A673 (cell line): ENCODE data around the gene HAUS3. TPM values are rescaled to one million over a fixed set of nuclear protein-coding genes. Genes with fewer than 3 reads are reported as not detected.

Experiments used
- BruUV-seq: library from RNA; stranded (reverse); fragments of 400-500 nt; replicated peaks from 2 replicates; lab custom pipeline; 2021; lab: Mats Ljungman, UMichigan
- CTCF ChIA-PET: fragments of 300-600 bp; sonication (Branson Sonifier 250); formaldehyde crosslinking; loops from one replicate; lab custom pipeline; 2022; ENCODE audit warnings: antibody characterized with exemption; lab: Charles Lee
- POLR2A ChIA-PET: fragments of 300-600 bp; sonication (Branson Sonifier 250); formaldehyde crosslinking; loops from one replicate; lab custom pipeline; 2022; ENCODE audit warnings: antibody characterized with exemption; ENCODE audit not compliant: low non-redundant PET; lab: Charles Lee
- DNase-seq: peaks from one replicate; pipeline ENCODE4 v3.0.0-alpha.2; 2015; ENCODE audit warnings: low spot score
- H3K27ac ChIP-seq: fragments of 200-600 bp; sonication (generic); 2 replicates; pipeline ENCODE4 v1.5.1; 2016; ENCODE audit warnings: mixed run types, low read depth, mild to moderate bottlenecking, mixed read lengths, antibody characterized with exemption, low read length; ENCODE audit not compliant: poor library complexity, severe bottlenecking
- H3K27me3 ChIP-seq: fragments of 200-600 bp; sonication (generic); replicated peaks from 2 replicates; pipeline ENCODE4 v1.6.1; 2017; ENCODE audit warnings: mixed run types, low read depth, mild to moderate bottlenecking, mixed read lengths, antibody characterized with exemption, low read length; ENCODE audit not compliant: insufficient read depth, poor library complexity
- H3K36me3 ChIP-seq: fragments of 200-600 bp; sonication (generic); 2 replicates; pipeline ENCODE4 v1.6.1; 2016; ENCODE audit warnings: mixed run types, mild to moderate bottlenecking, mixed read lengths, antibody characterized with exemption, low read length; ENCODE audit not compliant: insufficient read depth, poor library complexity, severe bottlenecking
- H3K4me1 ChIP-seq: fragments of 200-600 bp; sonication (generic); 2 replicates; pipeline ENCODE4 v1.6.1; 2017; ENCODE audit warnings: mixed run types, mild to moderate bottlenecking, mixed read lengths, antibody characterized with exemption, low read length; ENCODE audit not compliant: insufficient read depth, poor library complexity, severe bottlenecking
- H3K4me3 ChIP-seq: fragments of 200-600 bp; sonication (generic); 2 replicates; pipeline ENCODE4 v1.5.1; 2016; ENCODE audit warnings: low read depth, mixed run types, mild to moderate bottlenecking, mixed read lengths, low read length; ENCODE audit not compliant: poor library complexity, severe bottlenecking
- H3K9me3 ChIP-seq: fragments of 200-600 bp; sonication (generic); 2 replicates; pipeline ENCODE4 v1.6.1; 2016; ENCODE audit warnings: mixed run types, low read depth, mild to moderate bottlenecking, mixed read lengths, antibody characterized with exemption, low read length; ENCODE audit not compliant: poor library complexity, severe bottlenecking
- EZH2 ChIP-seq: fragments of 200-600 bp; sonication (generic); IDR thresholded peaks from 2 replicates; pipeline ENCODE4 v1.6.1; 2017; ENCODE audit warnings: borderline replicate concordance, low read depth, mild to moderate bottlenecking, mixed read lengths, antibody characterized with exemption, low read length; ENCODE audit not compliant: poor library complexity, severe bottlenecking
- intact Hi-C: fragments of 100-400 bp; cut with micrococcal nuclease; formaldehyde crosslinking; loops from one replicate; pipeline ENCODE4 v1.10.0; 2022; ENCODE audit not compliant: unreplicated experiment
- total RNA-seq: library from RNA; stranded (reverse); gene quantifications from 2 replicates; pipeline ENCODE4 v1.2.3, GENCODE V29; 2021
- TF ChIP-seq, protein P1 (sequence below): fragments of 300-800, 200-600 bp; sonication (generic); conservative IDR thresholded peaks from 2 replicates; pipeline ENCODE4 v1.5.1; 2017; ENCODE audit warnings: low read depth, mild to moderate bottlenecking, antibody characterized with exemption, low read length, moderate library complexity, mixed read lengths

Gene HAUS3
- total RNA-seq, 1 experiment from 2014 or later: 27.7 TPM

DNA sequence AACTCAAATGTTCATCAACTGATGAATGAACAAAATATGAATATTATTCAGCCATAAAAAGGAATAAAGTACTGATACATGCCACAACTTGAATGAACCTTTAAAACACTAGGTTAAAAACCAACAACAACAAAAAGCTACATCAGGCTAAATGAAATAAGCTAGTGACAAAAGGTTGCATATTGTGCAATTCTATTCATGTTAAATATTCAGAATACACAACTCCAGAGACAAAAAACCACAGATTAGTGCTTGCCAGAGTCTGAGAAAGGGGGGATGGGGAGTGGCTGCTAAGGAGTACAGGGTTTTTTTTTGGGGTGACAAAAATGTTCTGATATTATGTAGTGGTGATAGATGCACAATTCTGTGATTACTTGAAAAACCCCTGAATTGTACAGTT, 58.5 kb downstream of the HAUS3 start:
- BruUV-seq: no TSS peak
- Histone ChIP-seq H3K9me3 (peaks cover 6% of the 10 kb centered on the region), H3K36me3 (no peaks in the 10 kb centered on the region), H3K4me1 (no peaks in the 10 kb centered on the region), H3K27me3 (no peaks in the 10 kb centered on the region), H3K4me3 (no peak overlapping the region), H3K27ac (no peak overlapping the region)
- no peak for DNase-seq
- POLR2A ChIA-PET: no interaction called here
- TF ChIP-seq EZH2: no peak
- TF ChIP-seq, protein P1, sequence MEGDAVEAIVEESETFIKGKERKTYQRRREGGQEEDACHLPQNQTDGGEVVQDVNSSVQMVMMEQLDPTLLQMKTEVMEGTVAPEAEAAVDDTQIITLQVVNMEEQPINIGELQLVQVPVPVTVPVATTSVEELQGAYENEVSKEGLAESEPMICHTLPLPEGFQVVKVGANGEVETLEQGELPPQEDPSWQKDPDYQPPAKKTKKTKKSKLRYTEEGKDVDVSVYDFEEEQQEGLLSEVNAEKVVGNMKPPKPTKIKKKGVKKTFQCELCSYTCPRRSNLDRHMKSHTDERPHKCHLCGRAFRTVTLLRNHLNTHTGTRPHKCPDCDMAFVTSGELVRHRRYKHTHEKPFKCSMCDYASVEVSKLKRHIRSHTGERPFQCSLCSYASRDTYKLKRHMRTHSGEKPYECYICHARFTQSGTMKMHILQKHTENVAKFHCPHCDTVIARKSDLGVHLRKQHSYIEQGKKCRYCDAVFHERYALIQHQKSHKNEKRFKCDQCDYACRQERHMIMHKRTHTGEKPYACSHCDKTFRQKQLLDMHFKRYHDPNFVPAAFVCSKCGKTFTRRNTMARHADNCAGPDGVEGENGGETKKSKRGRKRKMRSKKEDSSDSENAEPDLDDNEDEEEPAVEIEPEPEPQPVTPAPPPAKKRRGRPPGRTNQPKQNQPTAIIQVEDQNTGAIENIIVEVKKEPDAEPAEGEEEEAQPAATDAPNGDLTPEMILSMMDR: no peak
- CTCF ChIA-PET: no interaction called here
- intact Hi-C loops: no loop called here

DNA sequence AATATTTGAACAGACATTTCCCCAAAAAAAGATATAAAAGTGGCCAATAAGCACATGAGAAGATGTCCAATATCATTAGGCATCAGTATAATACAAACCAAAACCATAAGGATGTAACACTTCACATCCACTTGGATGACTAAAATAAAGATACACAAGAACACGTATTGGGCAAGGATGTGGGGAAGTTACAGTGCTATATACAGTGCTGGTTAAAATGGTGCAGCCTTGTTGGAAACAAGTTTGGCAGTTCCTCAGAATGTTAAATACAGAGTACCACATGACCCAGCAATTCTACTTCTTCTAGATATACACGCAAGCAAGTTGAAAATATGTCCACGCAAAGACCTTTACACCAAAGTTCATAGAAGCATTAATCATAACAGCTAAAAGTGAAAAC, 58.9 kb downstream of the HAUS3 start:
- CTCF ChIA-PET: no interaction called here

DNA sequence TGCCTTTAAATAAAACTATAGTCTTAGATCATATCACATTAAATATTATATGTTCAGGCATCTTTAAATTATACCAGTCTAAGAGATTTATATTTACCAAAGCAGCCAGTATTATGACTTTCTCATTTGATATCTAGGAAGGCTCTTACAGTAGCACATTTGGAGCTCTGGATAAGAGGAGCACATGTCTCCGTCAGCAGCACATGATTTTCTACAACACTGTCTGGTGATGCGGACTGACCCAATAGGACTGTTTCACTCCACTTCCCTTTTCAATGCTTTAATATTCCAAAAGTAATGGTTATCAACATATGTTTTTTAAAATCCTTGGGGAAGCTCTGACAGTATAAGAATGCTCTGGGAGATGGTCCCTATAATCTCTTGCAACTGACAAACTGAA, 61.5 kb downstream of the HAUS3 start:
- Histone ChIP-seq H3K4me1 (no peaks in the 10 kb centered on the region), H3K36me3 (no peaks in the 10 kb centered on the region), H3K27me3 (no peaks in the 10 kb centered on the region), H3K27ac (no peak overlapping the region), H3K4me3 (no peak overlapping the region), H3K9me3 (peaks cover 6% of the 10 kb centered on the region)
- ChIA-PET CTCF (no interaction called here), POLR2A (no interaction called here)
- no TSS peak for BruUV-seq
- TF ChIP-seq, protein P1: no peak
- TF ChIP-seq EZH2: no peak
- no peak for DNase-seq
- intact Hi-C loops: no loop called here

More for the DNA sequence above, 58.9 kb downstream of the HAUS3 start:
- POLR2A ChIA-PET: no interaction called here
- no peaks in the 10 kb centered on the region for H3K36me3 ChIP-seq
- no peaks in the 10 kb centered on the region for H3K4me1 ChIP-seq
- no peak overlapping the region for H3K4me3 ChIP-seq
- no peak for DNase-seq
- H3K9me3 ChIP-seq: peaks cover 6% of the 10 kb centered on the region
- TF ChIP-seq, protein P1: no peak
- no peak for TF ChIP-seq EZH2
- BruUV-seq: no TSS peak
- H3K27ac ChIP-seq: no peak overlapping the region
- intact Hi-C loops: no loop called here
- H3K27me3 ChIP-seq: no peaks in the 10 kb centered on the region
